HL-60 (cell line): Measurements from ENCODE around the gene CD200R1L.

Source experiments
- DNase-seq, 2 experiments: peaks; one replicate each; pipeline ENCODE4 v3.0.0-alpha.2; 2010 to 2020; ENCODE audit warnings: low read depth in 1 of 2, low spot score in 1 of 2
- H3K27ac ChIP-seq: fragments of 250-450 bp; sonication (Bioruptor Pico); replicated peaks from 2 replicates; pipeline ENCODE4 v1.5.1; 2020; ENCODE audit warnings: mild to moderate bottlenecking, moderate library complexity
- H3K27me3 ChIP-seq: fragments of 250-450 bp; sonication (Bioruptor Pico); 2 replicates; pipeline ENCODE4 v1.5.1; 2021; ENCODE audit warnings: mild to moderate bottlenecking, moderate library complexity; ENCODE audit not compliant: insufficient read depth, poor library complexity, severe bottlenecking
- H3K4me3 ChIP-seq: replicated peaks from 2 replicates; pipeline ENCODE4 v1.5.1; 2011; ENCODE audit warnings: mild to moderate bottlenecking, control low read depth, low read length; ENCODE audit not compliant: insufficient read depth
- GABPA ChIP-seq: IDR thresholded peaks from 2 replicates; pipeline ENCODE4 v1.6.1; 2012; ENCODE audit warnings: low read depth
- POLR2AphosphoS5 ChIP-seq: IDR thresholded peaks from 2 replicates; pipeline ENCODE4 v1.6.1; 2012; ENCODE audit warnings: low read depth
- SPI1 ChIP-seq: IDR thresholded peaks from 2 replicates; pipeline ENCODE4 v1.6.1; 2012; ENCODE audit warnings: low read depth, mild to moderate bottlenecking, borderline replicate concordance
- TF ChIP-seq, protein P1 (sequence below): IDR thresholded peaks from 2 replicates; pipeline ENCODE4 v1.6.1; 2012; ENCODE audit warnings: low read depth; ENCODE audit not compliant: insufficient replicate concordance
- TF ChIP-seq, protein P2 (sequence below): IDR thresholded peaks from one replicate; pipeline ENCODE4 v1.5.1; 2011; ENCODE audit warnings: low read length, control low read depth, inconsistent platforms; ENCODE audit not compliant: insufficient read depth

The CD200R1L gene

DNA sequence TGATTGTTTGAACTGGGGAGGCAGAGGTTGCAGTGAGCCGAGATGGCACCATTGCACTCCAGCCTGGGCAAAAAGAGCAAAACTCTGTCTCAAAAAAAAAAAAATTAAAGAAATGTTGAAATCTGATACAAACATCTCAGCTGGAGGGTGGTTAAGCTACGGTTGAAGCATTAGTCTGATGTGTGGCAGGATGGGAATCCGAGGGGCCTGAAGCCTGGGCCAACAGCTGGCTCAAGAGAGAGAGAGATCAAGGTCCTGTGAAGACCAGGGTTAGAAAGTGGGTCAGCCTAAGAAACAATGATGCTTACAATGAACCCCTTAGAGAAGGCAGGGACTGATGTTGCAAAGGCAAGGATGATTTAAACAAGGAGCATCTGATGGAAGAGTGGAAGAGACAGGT, 69.8 kb downstream of the CD200R1L start:
- TF ChIP-seq GABPA (no peak), POLR2AphosphoS5 (no peak), SPI1 (no peak)
- TF ChIP-seq, protein P1, sequence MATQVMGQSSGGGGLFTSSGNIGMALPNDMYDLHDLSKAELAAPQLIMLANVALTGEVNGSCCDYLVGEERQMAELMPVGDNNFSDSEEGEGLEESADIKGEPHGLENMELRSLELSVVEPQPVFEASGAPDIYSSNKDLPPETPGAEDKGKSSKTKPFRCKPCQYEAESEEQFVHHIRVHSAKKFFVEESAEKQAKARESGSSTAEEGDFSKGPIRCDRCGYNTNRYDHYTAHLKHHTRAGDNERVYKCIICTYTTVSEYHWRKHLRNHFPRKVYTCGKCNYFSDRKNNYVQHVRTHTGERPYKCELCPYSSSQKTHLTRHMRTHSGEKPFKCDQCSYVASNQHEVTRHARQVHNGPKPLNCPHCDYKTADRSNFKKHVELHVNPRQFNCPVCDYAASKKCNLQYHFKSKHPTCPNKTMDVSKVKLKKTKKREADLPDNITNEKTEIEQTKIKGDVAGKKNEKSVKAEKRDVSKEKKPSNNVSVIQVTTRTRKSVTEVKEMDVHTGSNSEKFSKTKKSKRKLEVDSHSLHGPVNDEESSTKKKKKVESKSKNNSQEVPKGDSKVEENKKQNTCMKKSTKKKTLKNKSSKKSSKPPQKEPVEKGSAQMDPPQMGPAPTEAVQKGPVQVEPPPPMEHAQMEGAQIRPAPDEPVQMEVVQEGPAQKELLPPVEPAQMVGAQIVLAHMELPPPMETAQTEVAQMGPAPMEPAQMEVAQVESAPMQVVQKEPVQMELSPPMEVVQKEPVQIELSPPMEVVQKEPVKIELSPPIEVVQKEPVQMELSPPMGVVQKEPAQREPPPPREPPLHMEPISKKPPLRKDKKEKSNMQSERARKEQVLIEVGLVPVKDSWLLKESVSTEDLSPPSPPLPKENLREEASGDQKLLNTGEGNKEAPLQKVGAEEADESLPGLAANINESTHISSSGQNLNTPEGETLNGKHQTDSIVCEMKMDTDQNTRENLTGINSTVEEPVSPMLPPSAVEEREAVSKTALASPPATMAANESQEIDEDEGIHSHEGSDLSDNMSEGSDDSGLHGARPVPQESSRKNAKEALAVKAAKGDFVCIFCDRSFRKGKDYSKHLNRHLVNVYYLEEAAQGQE = no peak
- TF ChIP-seq, protein P2, sequence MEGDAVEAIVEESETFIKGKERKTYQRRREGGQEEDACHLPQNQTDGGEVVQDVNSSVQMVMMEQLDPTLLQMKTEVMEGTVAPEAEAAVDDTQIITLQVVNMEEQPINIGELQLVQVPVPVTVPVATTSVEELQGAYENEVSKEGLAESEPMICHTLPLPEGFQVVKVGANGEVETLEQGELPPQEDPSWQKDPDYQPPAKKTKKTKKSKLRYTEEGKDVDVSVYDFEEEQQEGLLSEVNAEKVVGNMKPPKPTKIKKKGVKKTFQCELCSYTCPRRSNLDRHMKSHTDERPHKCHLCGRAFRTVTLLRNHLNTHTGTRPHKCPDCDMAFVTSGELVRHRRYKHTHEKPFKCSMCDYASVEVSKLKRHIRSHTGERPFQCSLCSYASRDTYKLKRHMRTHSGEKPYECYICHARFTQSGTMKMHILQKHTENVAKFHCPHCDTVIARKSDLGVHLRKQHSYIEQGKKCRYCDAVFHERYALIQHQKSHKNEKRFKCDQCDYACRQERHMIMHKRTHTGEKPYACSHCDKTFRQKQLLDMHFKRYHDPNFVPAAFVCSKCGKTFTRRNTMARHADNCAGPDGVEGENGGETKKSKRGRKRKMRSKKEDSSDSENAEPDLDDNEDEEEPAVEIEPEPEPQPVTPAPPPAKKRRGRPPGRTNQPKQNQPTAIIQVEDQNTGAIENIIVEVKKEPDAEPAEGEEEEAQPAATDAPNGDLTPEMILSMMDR = no peak
- Histone ChIP-seq H3K27me3 (no peaks in the 10 kb centered on the region), H3K4me3 (no peak overlapping the region), H3K27ac (no peak overlapping the region)
- no peak for DNase-seq

- DNase-seq = no peak
Measured at GRCh38 chr3:112776000-112776399, 70.7 kb downstream of the CD200R1L start.

DNA sequence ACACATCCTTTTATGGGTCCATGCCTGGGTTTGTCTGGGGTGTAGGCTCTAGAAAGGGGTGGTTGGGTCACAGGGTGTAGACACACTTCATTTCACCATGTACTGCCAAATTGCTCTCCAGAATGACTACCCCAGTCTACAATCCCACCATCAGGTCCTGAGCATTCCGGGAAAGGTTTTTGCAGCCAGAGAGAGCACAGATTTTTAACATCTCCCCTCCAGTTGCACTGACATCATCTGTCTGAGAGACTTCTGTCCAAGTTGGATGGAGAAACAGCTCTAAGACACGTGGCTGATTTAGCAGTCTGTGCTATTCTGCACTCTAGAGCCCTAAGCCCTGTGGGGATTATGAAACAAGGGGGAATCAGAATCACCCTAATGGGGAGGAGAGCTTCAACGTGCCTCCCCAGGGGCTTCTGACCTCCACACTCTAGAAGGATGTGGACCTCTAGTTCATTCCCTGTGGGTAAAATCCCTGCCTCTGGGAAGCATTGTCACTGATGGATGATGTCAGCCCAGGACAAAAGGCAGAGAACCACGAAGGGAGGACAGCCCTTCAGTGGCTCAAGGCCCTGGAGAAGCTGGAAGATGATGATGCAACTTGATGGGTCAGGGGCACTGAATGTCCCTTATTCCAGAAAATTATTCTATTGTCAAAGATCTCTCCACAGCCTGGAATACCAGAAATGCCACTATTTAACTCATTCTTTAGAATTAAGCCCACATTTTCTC, 71.5 kb downstream of the CD200R1L start:
- H3K27ac ChIP-seq = no peak overlapping the region
- H3K27me3 ChIP-seq = no peaks in the 10 kb centered on the region
- no peak for TF ChIP-seq GABPA
- no peak for TF ChIP-seq SPI1
- no peak for DNase-seq
- H3K4me3 ChIP-seq = no peak overlapping the region

More at GRCh38 chr3:112776000-112776399, 70.7 kb downstream of the CD200R1L start:
- TF ChIP-seq SPI1 = no peak
- no peak overlapping the region for H3K27ac ChIP-seq
- H3K4me3 ChIP-seq = no peak overlapping the region
- H3K27me3 ChIP-seq = no peaks in the 10 kb centered on the region

DNA sequence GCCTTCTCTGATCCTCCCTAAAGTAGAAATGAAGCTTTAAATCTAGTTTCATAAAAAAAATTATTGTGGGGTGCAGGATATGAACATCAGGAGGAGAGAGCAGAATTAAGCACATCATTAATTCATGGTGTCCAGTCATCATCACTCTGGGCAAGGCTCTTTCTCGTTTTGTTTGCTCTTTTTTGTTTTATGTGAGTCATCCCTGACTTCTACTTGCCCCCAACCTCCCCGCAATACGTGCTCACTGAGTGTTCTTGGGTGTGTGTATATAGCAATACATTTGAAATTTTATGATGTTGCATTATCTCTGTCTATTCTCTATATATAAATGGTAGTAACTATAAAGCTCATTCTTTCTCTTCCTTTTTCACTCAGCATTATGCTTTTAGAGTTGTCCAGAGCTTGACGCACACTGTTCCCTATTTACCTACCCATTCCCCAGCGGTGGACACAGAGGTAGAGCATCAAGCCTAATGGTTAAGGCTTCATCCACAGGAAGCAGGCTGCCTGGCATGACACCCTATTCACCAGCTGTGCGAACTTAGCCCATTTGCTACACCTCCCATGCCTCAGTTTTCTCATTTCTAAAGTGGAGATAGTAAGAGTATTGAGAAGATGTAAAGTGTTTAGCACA, 72.3 kb downstream of the CD200R1L start:
- Histone ChIP-seq H3K27ac (no peak overlapping the region), H3K4me3 (no peak overlapping the region), H3K27me3 (no peaks in the 10 kb centered on the region)
- no peak for DNase-seq
- TF ChIP-seq POLR2AphosphoS5 (no peak), SPI1 (no peak), GABPA (no peak)
- TF ChIP-seq, protein P2 = no peak
- TF ChIP-seq, protein P1 = no peak
